Measurements from ENCODE around the gene ATP2C2. TPM values are rescaled to one million over a fixed set of nuclear protein-coding genes. Genes with fewer than 3 reads are reported as not detected.

ATP2C2 gene
- total RNA-seq, 1 donor from 2014 or later = 6.8 TPM

DNA sequence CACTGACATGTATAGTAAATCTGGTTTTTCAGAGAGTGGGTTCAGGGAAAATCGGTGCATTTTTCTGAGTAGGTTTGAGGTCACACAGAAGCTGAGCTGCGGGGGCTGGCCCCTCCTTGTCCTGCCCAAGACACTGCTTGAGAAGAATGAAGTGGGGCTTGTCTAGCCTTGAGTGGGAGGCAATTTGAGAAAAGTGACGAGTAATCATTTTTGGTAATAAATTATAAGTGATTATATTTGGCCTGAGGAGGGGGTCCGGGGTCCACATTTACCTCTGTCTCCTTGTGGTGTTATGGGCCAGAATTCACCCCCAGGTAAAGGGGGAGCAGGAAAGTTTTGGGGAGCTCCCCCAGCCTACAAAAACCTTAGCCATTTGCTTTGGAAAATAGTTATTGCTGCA is 45.6 kb upstream of the ATP2C2 start:
- Mint-ChIP-seq H3K4me1 (ENCODE audit: low read depth) (no peaks in the 10 kb centered on the region), H3K4me3 (ENCODE audit: low read depth) (no peak overlapping the region), H3K27ac (no peak overlapping the region), H3K9me3 (ENCODE audit: low read depth) (no peaks in the 10 kb centered on the region), H3K36me3 (ENCODE audit: insufficient read depth) (no peaks in the 10 kb centered on the region), H3K27me3 (peaks cover 9% of the 10 kb centered on the region)
- TF ChIP-seq, protein P1, sequence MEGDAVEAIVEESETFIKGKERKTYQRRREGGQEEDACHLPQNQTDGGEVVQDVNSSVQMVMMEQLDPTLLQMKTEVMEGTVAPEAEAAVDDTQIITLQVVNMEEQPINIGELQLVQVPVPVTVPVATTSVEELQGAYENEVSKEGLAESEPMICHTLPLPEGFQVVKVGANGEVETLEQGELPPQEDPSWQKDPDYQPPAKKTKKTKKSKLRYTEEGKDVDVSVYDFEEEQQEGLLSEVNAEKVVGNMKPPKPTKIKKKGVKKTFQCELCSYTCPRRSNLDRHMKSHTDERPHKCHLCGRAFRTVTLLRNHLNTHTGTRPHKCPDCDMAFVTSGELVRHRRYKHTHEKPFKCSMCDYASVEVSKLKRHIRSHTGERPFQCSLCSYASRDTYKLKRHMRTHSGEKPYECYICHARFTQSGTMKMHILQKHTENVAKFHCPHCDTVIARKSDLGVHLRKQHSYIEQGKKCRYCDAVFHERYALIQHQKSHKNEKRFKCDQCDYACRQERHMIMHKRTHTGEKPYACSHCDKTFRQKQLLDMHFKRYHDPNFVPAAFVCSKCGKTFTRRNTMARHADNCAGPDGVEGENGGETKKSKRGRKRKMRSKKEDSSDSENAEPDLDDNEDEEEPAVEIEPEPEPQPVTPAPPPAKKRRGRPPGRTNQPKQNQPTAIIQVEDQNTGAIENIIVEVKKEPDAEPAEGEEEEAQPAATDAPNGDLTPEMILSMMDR (IDR thresholded peaks at IDR 0.05; ENCODE audit: unreplicated experiment) = no peak
- no peak for DNase-seq (ENCODE audit: low spot score, unreplicated experiment)

DNA sequence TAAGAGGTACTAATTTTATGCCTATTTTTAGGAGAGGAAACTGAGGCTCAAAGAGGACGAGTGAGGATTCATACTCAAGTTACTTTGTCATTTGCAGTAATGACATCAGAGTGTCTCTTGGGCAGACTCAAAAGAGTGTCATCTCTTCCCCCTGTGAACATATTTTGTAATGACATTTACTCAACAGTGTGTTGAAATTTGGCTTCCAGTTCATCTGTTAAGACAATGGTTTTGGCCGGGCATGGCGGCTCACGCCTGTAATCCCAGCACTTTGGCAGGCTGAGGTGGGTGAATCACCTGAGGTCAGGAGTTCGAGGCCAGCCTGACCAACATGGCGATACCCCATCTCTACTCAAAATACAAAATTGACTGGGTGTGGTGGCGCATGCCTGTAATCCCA is 44.7 kb upstream of the ATP2C2 start:
- no peaks in the 10 kb centered on the region for H3K36me3 Mint-ChIP-seq (ENCODE audit: insufficient read depth)
- H3K9me3 Mint-ChIP-seq (ENCODE audit: low read depth) = no peaks in the 10 kb centered on the region
- H3K27ac Mint-ChIP-seq = no peak overlapping the region
- H3K27me3 Mint-ChIP-seq = peaks cover 11% of the 10 kb centered on the region
- peaks cover 1% of the 10 kb centered on the region for H3K4me1 Mint-ChIP-seq (ENCODE audit: low read depth)
- DNase-seq (ENCODE audit: low spot score, unreplicated experiment) = no peak
- TF ChIP-seq, protein P1 (IDR thresholded peaks at IDR 0.05; ENCODE audit: unreplicated experiment) = no peak
- no peak overlapping the region for H3K4me3 Mint-ChIP-seq (ENCODE audit: low read depth)

DNA sequence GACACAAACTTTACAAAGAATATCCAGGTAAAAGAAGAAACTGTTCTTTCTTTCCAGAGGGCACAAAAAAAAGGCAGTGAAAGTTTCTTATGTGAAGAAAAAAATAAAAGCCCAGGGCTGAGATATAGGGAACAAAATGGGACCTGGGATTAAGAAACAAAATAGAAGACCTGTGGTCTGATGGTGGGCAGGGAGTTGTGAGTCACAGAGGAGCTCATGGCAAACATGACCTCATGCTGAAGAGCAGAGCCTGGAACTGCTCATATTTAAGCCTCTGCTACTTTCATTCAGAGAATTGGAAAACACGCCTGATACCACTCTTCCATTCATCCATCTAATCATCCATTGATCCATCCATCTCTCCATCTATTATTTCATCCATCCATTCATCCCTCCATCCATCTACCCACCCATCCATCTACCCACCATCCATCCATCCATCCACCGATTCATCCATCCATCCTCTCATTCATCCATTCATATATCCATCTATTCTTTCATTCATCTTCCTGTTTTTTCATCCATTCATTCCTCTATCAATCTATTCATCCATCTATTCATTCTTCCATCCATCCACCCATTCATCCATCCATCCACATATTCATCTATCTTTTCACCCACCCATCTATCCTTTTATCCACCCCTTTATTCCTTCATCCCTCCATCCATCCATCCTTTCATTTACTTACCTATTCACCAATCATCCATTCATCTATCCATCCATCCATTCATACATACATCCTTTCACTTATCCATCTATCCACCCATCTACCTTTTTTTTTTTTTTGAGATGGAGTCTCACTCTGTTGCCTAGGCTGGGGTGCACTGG is 43.7 kb upstream of the ATP2C2 start:
- H3K36me3 Mint-ChIP-seq (ENCODE audit: insufficient read depth) = no peaks in the 10 kb centered on the region
- DNase-seq (ENCODE audit: low spot score, unreplicated experiment) = no peak
- no peak overlapping the region for H3K27ac Mint-ChIP-seq
- peaks cover 3% of the 10 kb centered on the region for H3K4me1 Mint-ChIP-seq (ENCODE audit: low read depth)
- peaks cover 11% of the 10 kb centered on the region for H3K27me3 Mint-ChIP-seq
- TF ChIP-seq, protein P1 (IDR thresholded peaks at IDR 0.05; ENCODE audit: unreplicated experiment) = no peak
- H3K4me3 Mint-ChIP-seq (ENCODE audit: low read depth) = no peak overlapping the region
- H3K9me3 Mint-ChIP-seq (ENCODE audit: low read depth) = no peaks in the 10 kb centered on the region

DNA sequence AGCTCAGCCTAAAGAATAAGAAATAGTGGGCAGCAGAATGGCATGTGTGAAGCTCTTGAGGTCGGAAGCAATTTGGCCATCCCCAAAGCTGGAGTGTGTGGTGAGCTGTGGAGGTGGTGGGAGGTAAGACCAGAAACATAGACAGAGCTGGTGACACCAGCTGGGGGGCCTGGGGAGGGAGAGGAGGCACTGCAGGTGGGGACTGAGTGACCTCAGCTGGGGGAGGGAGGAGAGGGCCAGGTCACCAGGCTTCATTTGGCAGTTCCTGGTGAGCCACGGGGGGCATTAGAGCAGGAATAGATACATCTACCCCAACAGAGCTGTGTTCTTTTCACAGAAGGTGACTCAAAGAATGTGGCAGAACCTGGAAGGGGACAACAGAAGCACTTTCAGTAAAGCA is 41.8 kb upstream of the ATP2C2 start:
- Mint-ChIP-seq H3K4me1 (ENCODE audit: low read depth) (peaks cover 8% of the 10 kb centered on the region), H3K27ac (no peak overlapping the region), H3K9me3 (ENCODE audit: low read depth) (no peaks in the 10 kb centered on the region), H3K27me3 (peaks cover 18% of the 10 kb centered on the region), H3K4me3 (ENCODE audit: low read depth) (no peak overlapping the region), H3K36me3 (ENCODE audit: insufficient read depth) (no peaks in the 10 kb centered on the region)
- TF ChIP-seq, protein P1 (IDR thresholded peaks at IDR 0.05; ENCODE audit: unreplicated experiment) = no peak
- DNase-seq (ENCODE audit: low spot score, unreplicated experiment) = no peak

DNA sequence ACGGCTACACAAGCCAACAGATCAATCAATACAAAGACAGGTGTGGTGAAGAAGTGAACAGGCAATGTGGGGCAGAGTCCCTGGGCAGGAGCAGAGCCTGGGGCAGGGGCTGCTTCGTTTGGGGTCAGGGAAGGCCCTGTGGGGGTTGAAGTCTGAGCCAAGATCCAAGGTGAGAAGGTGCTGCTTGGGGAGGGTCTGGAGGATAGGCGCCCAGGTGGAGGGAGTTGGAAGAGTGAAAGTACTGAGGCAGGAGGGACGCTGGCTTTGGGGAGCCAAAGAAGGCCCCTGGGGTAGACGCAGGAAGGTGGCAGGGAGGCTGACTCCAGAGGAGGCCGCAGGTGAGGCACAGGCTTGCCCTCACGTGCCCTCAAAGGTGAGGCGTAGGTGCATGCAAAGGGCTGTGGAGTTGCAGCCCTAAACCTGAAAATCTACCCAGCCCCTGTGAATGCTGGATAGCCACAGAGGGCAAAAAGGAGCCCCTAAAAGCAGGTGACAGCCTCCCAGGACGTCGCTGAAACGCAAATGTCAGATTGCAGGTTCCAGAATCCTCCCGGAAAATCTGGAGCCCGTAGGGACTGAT is 40.3 kb upstream of the ATP2C2 start:
- Mint-ChIP-seq H3K27me3 (peaks cover 20% of the 10 kb centered on the region), H3K4me3 (ENCODE audit: low read depth) (no peak overlapping the region), H3K9me3 (ENCODE audit: low read depth) (no peaks in the 10 kb centered on the region), H3K4me1 (ENCODE audit: low read depth) (peaks cover 8% of the 10 kb centered on the region), H3K27ac (no peak overlapping the region), H3K36me3 (ENCODE audit: insufficient read depth) (no peaks in the 10 kb centered on the region)
- no peak for DNase-seq (ENCODE audit: low spot score, unreplicated experiment)
- TF ChIP-seq, protein P1 (IDR thresholded peaks at IDR 0.05; ENCODE audit: unreplicated experiment) = no peak
